Activated T-helper 9 cell treated with anti-CD3 and anti-CD28 coated beads, Interleukin-2, amount 50 U/mL, for 16 hours (primary cell): ENCODE results near the gene GNMT.
"Not testable (repeated sequence)": the region's sequence is repeated elsewhere in the genome, so short reads cannot be mapped to it uniquely, and the experiment has no call there.

Experiments
- DNase-seq: peaks from one replicate; pipeline ENCODE4 v3.0.0-alpha.2; 2020; ENCODE audit warnings: low read depth

The GNMT gene

DNA sequence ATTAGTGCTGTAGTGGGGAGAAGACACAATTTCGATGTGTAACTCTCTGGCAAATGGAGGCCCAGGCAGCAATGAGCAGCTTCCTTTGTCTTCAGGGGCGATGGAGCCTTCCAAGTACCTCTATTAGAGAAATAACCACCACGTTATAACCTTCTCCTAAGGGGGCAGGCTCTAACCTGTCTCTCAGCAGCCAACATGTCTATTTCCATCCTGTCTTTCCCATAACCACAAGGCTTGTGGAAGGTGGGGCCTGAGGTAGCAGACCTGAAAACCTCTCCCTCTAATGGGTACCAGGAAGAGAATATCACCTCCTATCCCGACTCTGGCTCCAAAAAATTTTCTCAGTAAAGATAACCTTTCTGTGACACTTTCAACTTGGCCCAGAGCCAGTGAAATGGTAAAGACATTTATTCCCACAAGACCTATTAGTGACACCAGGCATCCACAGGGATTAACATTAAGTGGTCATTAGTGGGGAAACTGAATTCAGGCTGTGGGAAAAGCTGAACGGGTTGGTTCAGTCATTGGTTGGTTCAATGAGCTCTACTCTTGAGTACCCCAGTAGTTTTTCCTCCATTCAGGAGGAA lies 14.5 kb downstream of the GNMT start:
- no peak for DNase-seq

DNA sequence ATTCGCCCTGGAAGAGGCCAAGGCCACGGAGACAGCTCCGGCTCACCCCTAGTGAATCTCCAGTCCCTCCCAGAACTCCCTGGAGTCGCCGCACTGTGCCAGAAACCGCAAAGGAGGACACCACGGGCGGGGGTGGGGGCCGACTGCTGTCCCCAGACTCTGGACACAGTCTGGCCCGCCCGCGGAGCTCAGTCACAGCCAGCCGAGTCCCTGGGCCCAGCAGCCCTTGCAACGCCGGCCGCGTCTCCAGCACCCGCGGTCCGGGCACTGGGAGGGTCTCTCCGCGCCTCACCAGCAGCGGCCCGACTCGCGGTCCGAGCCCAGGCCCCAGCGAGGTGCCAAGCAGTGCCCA lies 17.9 kb downstream of the GNMT start:
- DNase-seq: peak; percentile 8

DNA sequence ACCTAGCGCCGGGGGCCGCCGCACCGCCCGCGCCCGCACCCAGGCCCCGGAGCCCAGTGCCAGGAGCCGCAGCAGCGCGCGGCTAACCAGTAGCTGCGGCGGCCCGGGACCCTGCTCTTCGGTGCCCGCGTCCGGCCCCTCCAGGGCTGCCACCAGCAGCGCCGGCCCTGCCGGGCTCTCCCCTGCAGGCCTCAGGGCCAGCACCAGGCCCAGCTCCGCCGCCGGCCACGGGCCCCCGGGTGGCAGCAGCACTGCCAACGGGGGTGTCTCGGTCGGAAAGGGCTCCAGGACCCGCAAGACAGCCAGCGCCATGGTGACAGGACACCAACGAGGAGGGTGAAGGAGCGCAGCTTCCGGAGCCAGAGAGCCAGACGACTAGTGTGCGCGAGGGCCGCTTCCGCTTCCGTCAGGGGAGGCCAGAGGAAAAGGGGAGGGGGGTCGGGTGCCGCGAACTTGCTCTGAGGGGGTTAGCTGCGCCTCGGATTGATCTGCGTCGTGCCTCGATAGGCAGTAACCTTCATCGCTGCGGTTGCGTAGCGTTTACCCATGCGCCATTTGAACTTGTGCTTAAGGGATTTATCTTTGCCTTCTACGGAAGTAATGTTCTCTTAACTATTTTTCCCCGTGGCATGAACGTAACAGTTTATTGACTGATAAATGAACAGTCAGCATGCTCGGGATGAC lies 18.4 kb downstream of the GNMT start, which contains the start of gene PEX6:
Gene PEX6 (minus strand): TSS at position 343 of the 684 bp plus-strand sequence. CDS start 31 bp downstream, at position 312.
- peak; percentile 92 for DNase-seq

DNA sequence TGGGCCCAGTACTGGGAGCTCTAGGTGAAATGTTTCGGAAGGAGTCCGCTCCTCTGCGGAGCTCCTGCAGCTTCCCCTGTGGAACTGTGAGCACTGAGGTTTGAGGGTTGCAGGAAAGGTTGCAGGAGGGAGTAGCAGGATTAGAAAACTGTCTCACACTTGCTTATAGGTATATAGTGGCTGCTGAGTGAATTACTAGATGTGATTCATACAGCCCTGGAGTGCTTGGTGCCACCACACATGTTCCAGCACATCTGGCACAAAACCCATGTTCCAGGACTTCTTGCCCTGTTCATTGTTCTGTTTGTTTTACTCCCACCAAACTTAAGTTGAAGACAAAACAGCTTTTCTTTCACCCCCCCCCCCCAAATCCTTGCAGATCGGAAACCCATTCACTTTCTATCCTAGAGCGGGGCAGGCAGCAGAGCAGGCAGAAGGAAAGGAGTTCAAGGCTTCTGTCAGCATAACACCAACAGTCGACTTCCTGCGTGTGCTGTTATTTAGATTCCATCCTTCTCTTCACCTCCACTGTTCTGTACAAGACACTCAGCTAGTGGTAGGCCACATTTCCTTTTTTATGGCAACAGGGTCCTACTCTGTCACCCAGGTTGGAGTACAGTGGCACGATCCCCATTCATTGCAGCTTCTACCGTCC lies 19.1 kb downstream of the GNMT start:
- DNase-seq: no peak

DNA sequence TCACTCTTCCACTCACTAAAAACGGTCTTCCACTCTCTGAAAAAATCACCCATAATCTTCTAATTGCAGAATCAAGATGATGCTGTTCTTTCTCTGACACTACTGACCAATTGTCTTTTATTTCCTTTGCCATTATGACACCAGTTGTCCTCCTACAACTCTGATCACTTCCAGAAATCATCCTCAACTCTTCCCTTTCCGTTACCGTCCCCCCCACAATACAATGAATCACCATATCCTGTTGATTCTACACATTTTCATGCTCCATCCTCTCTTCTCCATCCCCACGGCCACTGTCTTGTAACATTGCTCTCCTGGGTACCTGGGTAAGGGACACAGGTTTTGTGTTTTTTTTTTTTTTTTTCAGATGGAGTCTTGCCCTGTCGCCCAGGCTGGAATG lies 21.3 kb downstream of the GNMT start:
- no peak for DNase-seq

DNA sequence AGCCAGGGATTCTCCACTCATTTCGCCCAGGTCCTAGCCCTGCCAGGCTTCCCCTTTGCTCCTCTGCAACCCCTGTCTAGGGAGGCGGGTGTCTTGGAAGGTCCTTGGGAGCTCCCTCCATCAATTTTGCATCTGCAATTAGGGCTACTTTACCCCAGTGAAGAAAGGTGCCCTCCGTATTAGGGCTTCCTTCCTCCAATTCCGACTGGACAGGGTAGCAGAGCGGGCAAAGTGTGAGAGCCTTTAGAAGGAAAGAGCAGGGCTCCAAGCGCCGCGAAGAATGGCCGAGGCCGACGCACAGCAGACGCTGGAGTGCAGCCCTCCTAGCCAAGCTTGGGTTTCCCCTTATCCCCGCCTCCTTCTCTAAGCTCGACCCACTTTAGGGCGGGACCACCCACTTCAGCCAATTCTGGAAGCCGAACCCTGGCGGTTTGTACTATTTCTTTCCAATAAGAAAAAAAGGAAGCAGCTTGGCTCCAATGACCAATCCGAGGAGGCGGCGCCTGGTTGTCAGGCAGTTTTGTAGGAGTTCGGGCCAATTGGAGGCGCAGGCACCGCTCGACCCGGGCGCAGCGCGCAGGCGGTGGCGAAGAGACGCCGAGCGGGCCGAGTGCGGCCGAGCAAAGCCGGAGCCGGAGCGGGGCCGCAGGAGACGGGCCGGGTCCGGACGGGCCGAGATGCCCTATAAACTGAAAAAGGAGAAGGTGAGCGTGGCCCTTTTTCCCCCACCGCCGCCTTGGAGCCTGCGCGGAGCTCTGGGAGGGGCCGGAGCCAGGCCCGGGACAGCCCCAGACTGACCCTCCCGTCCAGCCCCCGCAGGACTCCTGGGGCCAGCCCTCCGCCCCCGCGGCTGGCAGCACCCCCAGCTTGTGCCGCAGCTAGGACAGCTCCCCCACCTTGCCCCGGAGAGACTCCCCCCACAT lies 23.7 kb downstream of the GNMT start, which contains the start of gene PPP2R5D:
Gene PPP2R5D (plus strand): TSS at position 570 of the 923 bp plus-strand sequence. CDS start 108 bp downstream, at position 678.
- peak; percentile 94 for DNase-seq

DNA sequence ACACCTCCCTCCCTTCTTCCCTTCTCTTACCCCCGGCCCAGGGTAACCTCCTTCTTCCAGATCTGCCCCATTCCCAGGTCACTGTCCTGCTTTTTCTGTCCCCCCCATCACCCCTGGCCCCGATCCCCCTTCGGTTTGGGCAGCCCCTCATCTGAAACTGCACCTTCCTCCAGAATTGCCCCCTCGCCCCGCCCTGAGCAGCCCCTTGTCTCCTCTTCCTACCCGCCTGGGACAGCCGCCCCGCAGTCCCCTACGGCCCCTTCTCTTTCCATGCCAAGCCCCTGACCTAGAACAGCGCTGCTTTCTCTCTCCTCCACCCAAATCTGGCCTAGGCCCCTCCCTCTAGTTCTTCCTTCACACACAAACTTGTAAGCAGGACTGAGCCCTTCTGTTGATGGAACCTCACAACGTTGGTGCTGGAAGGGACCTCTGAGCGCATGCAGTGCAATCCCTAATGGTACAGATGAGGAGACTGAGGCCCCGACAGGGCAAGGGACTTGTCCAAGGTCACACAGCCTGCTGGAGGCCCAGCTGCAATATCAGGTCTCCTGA lies 24.4 kb downstream of the GNMT start:
- peak; percentile 8 for DNase-seq

DNA sequence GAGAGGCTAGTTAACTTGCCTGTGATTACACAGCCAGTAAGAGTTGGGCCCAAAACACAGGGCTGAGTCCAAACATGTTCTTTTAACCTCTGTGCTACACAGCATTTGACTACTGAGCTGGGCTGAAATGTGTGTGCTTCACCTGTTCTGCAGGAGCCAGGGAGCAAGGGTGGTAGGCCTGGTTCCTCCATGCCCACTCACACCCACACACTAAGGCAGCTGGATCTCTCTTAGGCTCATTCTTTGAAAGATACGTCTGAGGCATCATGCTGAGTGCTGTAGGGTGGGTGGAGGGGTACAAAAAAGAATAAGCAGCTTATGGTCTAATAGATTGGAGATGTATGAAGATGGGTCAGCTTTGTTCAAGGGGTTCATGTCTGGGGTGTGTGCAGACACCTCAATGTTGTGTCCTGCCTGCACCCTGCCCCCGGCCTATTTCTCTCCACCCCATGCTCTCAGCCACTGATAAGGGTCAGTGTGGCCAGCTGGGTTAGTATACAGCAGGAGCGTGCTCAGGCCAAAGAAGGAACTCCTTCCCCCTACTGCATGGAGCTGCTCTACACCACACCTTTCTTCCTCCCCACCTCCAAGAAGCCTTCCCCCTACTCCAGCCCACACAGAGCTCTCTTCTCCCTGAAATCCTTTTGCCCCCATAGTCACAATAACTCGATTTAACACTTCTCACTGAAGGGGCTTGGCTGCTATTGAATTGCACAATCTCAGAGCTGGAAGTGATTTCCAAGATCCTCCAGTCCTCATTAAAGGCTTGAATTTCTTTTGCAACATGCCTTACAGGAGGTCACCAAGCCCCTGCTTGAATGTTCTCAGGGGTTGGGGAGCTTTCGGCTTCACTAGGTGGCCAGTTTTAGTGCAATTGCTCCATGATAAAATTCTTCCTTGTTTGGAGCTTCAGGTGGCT lies 27.2 kb downstream of the GNMT start:
- no peak for DNase-seq

DNA sequence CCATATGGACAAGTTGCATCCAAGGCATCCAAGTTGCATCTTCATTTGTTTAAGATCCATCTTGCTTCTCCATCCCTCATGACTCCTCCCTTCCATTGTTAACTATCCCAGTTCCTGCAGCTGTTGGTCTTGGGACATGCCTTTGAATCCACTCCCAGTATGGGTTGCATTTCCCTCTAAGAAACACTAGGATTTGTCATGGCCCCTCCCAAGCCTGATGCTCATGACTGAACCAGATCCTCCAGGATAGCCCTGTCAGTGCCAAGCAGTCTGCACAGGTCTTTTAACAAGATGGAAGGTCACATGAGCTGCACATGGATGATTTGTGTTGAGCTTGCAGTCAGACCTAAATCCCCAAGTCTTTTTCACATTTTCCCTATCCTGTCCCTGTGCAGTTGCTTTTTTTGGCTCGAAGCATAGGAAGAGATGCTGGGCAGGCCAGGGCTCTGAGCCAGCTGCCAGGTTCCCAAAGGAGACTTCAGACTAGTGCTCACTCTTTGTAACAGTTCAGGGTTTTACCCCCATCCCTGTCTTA lies 28.0 kb downstream of the GNMT start:
- no peak for DNase-seq

DNA sequence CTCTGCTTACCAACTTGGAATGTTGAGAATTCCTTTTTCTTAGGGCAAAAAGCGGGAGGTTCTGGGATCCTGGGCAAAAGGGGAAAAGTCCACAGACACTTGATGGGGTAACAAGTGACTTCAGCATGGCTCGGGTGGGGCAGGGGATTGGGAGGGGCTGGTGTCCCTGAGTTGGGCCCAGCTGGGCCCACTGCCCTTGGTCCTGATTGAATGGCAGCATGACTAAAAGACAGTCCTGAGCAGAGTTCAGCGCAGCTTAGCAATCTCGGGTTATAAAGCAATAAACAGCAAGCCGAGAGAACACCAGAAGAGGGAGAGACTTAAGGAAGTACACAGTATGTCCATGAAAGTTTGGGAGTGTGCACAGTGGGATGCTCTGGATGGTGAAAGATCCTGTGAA lies 29.4 kb downstream of the GNMT start:
- DNase-seq: no peak

DNA sequence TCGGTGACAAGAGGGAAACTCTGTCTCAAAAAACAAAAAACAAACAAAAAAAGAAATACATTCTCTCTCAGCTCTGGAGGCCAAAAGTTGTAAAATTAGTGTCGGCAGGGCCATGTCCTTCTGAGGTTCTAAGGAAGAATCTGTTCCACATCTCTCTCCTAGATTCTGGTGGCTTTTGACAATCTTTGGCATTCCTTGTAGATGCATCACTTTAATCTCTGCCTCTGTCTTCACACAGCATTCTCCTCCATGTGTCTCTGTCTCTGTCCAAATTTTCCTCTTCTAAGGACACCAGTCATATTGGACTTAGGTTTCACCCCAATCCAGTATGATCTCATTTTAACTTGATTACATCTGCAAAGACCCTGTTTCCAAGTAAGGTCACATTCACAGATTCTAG lies 32.9 kb downstream of the GNMT start:
- DNase-seq: no peak

DNA sequence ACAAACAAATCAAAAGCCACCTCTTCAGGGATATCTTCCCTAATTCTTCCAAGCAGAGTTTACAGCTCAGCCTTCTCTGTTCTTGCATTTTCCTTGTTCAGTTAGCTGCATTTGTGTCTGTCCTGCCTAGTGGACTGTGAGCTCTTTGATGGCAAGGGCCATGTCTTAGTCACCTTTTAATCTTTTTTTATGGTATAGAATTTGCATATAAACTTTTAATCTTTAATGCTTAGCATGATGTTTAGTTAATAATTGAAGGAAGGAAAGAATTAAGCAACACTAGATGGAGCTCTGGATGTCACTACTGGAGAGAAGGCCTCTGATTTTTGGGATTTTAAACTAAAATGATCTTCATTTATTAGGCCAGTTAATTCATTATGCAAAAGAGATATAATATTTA lies 36.0 kb downstream of the GNMT start:
- DNase-seq: no peak

DNA sequence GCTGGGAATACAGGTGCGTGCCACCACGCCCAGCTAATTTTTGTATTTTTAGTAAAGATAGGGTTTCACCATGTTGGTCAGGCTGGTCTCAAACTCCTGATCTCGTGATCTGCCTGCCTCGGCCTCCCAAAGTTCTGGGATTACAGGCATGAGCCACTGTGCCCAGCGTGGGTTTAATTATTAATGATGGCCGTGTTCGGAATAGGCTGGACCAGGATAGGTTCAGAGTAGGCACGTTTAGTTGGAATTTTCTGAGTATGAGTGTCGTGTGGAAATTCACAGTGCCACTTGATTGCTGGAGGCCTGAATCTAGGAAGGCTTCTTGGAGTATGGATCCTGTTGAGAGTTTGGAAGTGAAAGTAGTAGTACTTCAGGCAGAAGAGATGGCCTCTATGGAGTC lies 37.7 kb downstream of the GNMT start:
- DNase-seq: not testable (repeated sequence)

DNA sequence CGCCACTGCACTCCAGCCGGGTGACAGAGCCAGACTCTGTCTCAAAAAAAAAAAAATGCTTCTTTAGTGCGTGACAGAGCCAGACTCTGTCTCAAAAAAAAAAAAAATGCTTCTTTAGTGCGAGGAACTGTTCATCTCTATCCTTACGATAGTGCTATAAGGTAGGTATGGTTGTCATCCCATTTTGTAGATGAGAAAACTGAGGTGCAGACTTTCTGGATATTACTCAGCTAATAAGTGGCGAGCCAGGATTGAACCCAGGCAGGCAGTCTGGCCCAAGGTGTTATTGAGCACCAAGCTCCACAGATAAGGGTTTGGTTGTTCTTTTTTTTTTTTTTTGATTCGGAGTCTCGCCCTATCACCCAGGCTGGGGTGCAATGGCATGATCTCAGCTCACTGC lies 41.3 kb downstream of the GNMT start:
- no peak for DNase-seq

DNA sequence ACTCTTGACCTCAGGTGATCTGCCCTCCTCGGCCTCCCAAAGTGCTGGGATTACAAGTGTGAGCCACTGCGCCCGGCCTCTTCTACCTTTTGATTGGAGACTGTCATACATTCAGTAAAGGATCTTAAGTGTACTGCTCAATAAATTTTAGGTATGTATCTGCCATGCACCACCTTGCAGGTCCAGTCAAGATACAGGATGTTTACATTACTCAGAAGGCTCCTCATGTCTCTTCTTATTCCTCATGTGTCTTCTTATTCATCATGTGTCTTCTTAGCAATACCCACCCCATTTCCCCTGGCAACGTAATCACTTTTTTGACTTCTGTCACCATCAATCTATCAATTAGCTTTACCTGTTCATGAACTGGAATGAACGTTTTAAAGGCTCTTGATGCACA lies 45.3 kb downstream of the GNMT start:
- no peak for DNase-seq

DNA sequence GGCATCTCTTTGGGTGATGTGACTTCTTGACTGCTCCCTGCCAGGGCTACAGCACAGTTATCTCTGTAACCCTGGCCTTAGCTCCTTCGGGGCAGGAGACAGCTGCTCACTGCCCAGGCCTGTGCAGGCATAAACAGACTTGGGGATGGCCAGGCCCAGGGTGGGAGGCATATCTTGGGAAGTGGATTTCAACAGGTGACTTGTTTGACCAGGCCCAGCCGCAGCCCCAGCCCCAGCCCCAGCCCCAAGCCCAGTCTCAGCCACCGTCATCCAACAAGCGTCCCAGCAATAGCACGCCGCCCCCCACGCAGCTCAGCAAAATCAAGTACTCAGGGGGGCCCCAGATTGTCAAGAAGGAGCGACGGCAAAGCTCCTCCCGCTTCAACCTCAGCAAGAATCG lies 45.7 kb downstream of the GNMT start:
- no peak for DNase-seq

DNA sequence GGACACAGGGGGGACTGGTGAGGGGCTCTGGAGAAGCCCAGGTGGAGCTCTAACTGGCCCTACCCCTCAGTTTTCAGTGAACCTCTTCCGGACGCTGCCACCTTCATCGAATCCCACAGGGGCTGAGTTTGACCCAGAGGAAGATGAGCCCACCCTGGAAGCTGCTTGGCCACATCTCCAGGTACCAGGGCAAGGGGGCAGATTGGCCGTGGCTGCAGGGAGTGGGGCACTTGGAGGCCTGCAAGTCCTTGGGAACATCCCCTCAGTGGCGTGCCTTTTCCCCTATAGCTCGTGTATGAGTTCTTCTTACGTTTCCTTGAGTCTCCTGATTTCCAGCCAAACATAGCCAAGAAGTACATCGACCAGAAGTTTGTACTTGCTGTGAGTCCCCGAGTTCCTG lies 46.6 kb downstream of the GNMT start:
- no peak for DNase-seq

DNA sequence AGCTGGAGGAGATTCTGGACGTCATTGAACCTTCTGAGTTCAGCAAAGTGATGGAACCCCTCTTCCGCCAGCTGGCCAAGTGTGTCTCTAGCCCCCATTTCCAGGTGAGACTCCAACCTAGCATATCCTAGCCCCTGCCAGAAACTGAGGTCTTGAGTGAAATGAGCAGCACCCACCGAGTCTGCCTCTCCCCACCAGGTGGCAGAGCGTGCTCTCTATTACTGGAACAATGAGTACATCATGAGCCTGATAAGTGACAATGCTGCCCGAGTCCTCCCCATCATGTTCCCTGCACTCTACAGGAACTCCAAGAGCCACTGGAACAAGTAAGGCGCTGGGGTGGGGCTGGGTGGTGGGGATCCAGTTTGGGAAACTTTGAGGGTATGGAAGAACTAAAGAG lies 48.6 kb downstream of the GNMT start:
- DNase-seq: no peak

DNA sequence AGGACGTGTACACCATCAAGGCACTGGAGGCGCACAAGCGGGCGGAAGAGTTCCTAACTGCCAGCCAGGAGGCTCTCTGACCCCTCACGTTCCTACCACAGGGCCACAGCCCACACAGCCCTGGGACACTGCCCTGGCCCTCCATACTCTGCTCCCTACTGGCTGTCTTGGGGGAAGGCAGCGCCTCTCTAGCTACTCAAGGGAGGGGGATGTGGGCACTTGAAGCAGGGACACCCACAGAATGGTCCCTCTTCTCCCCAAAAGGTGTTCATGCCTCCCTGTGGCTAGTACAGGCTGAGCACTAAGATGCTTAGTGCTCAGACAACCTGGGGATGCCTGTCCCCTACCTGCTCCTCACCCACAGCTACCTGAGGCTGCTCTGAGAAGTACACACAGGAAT lies 50.7 kb downstream of the GNMT start:
- DNase-seq: no peak

DNA sequence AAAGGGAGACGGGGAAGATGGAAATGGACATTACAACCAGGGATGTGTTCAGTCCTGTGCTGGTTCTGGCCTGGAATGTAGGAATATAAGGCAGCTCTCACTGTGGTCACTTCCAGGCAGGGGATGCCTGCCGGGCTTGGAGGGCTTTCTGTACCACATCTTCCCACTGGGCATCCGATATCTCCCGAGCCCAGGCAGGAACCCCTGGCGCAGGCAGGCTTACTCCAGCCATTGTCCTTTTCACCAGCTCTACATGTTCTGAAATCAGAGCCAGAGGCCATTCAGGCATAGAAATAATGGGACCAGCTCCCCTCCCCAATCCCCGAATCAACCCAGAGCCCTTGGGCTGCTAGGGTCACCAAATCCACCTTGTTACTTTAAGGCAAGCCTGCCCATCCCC lies 51.8 kb downstream of the GNMT start:
- no peak for DNase-seq
